Kidney (tissue), 14 donors: Measurements from ENCODE around the gene NRTN. TPM values are rescaled to one million over a fixed set of nuclear protein-coding genes. Genes with fewer than 3 reads are reported as not detected.
A peak's percentile ranks its signal among the peaks of the same experiment; 100 is the strongest.

Experiments
- DNase-seq, 5 donors: peaks; one replicate each; pipeline ENCODE4 v3.0.0-alpha.2; 2013 to 2020
- FAIRE-seq: peaks from 2 replicates; lab custom pipeline; 2012; peaks lifted over from hg19 to GRCh38; lab: Jason Lieb, UNC
- H3K27ac ChIP-seq, 2 donors: one replicate each; pipeline ENCODE4 v1.7.0; 2013; ENCODE audit warnings: low read depth in 2 of 2, low read length in 2 of 2, inconsistent platforms in 1 of 2
- H3K27me3 ChIP-seq: one replicate; pipeline ENCODE4 v1.7.1; 2013; ENCODE audit warnings: low read length, inconsistent platforms; ENCODE audit not compliant: control insufficient read depth, insufficient read depth
- H3K36me3 ChIP-seq, 3 donors: one replicate each; pipeline versions ENCODE4 v1.7.0 to v1.7.1; 2013; ENCODE audit warnings: low read length in 3 of 3, control low read depth in 1 of 3, inconsistent platforms in 1 of 3; ENCODE audit not compliant: insufficient read depth in 3 of 3, control insufficient read depth in 2 of 3
- H3K4me1 ChIP-seq, 3 donors: one replicate each; pipeline versions ENCODE4 v1.7.0 to v1.7.1; 2013; ENCODE audit warnings: low read length in 3 of 3, inconsistent platforms in 1 of 3, low read depth in 1 of 3; ENCODE audit not compliant: control insufficient read depth in 2 of 3, insufficient read depth in 2 of 3
- H3K4me3 ChIP-seq, 3 donors: one replicate each; pipeline versions ENCODE4 v1.7.0 to v1.8.1; 2013; ENCODE audit warnings: low read length in 3 of 3, control low read depth in 1 of 3, inconsistent platforms in 1 of 3
- H3K9ac ChIP-seq, 3 donors: one replicate each; pipeline versions ENCODE4 v1.7.0 to v1.7.1; 2013; ENCODE audit warnings: low read length in 3 of 3, control low read depth in 1 of 3, inconsistent platforms in 1 of 3
- H3K9me3 ChIP-seq, 3 donors: one replicate each; pipeline versions ENCODE4 v1.7.0 to v1.7.1; 2013; ENCODE audit warnings: low read length in 3 of 3, control low read depth in 1 of 3, inconsistent platforms in 1 of 3; ENCODE audit not compliant: control insufficient read depth in 2 of 3, insufficient read depth in 1 of 3
- CTCF ChIP-seq: IDR thresholded peaks from 3 replicates; pipeline ENCODE4 v1.5.1; 2012; ENCODE audit warnings: mild to moderate bottlenecking, moderate library complexity, borderline replicate concordance; ENCODE audit not compliant: insufficient read depth; ENCODE audit errors: extremely low read depth
- intact Hi-C: fragments of 100-400 bp; cut with DNase I; formaldehyde crosslinking; loops from one replicate; pipeline ENCODE4 v1.11.1; 2022
- polyA plus RNA-seq: library from polyadenylated mRNA; stranded (reverse); fragments of 350-450 nt; fragmentation: Illumina TruSeq; extraction: RNeasy Lipid Tissue Mini Kit (QIAGEN cat#74804); gene quantifications from one replicate; pipeline ENCODE4 v1.2.3, GENCODE V29; 2014; ENCODE audit warnings: low read depth, low replicate concordance; ENCODE audit not compliant: insufficient read depth
- total RNA-seq: library from RNA; stranded (reverse); fragmentation: NEBNext Ultra II Directional; extraction: Animal tissue kit (Norgen Biotek cat#: 25700); gene quantifications from one replicate; pipeline ENCODE4 v1.2.1, GENCODE V29; 2021
- donor health status: control.
- donor health status: control.
- donor health status: control.
- donor health status: control.
- donor health status: control.
- donor health status: DM: yes; HTN: yes; CAD: no.
- donor health status: Normal renal cell carcinoma (clear cell type).

NRTN gene
- total and polyA plus RNA-seq, 2 donors from 2014 or later, result 3.5 to 5.8 TPM

- no peak overlapping the region for H3K9ac ChIP-seq
- no peaks in the 10 kb centered on the region for H3K27me3 ChIP-seq
- peaks cover 0 to 8% (median 0%) of the 10 kb centered on the region in 3 donors for H3K4me1 ChIP-seq
- no peak overlapping the region for H3K4me3 ChIP-seq
- DNase-seq (no peak), FAIRE-seq (no peak)
- H3K36me3 ChIP-seq, result no peaks in the 10 kb centered on the region
- intact Hi-C loops, result loop anchor here (10.0 kb wide), 1 partner anchor 95 kb away; no protein-coding TSS in a partner anchor
- no peaks in the 10 kb centered on the region for H3K9me3 ChIP-seq
- H3K27ac ChIP-seq, result no peak overlapping the region
- TF ChIP-seq CTCF, result no peak
These were observed 5.3 kb upstream of the NRTN start for GRCh38 chr19:5799247-5800241.

GRCh38 chr19:5800361-5801270 is 4.3 kb upstream of the NRTN start:
- no peak for DNase-seq
- no peaks in the 10 kb centered on the region for H3K9me3 ChIP-seq
- no peak overlapping the region for H3K9ac ChIP-seq
- H3K4me3 ChIP-seq, result no peak overlapping the region
- H3K27ac ChIP-seq, result no peak overlapping the region
- H3K4me1 ChIP-seq, result peaks cover 0 to 10% (median 0%) of the 10 kb centered on the region in 3 donors
- H3K27me3 ChIP-seq, result no peaks in the 10 kb centered on the region
- H3K36me3 ChIP-seq, result no peaks in the 10 kb centered on the region
- intact Hi-C loops, result loop anchor here (10.0 kb wide), 1 partner anchor 94 kb away; no protein-coding TSS in a partner anchor
- FAIRE-seq, result no peak
- TF ChIP-seq CTCF, result no peak

- intact Hi-C loops, result loop anchor here (10.0 kb wide), 1 partner anchor 93 kb away; no protein-coding TSS in a partner anchor
These were observed 2.9 kb upstream of the NRTN start for GRCh38 chr19:5801796-5802619.

More at GRCh38 chr19:5801796-5802619, 2.9 kb upstream of the NRTN start:
- H3K27ac ChIP-seq, result no peak overlapping the region
- FAIRE-seq (no peak), DNase-seq (peak; percentile 73 to 92 (median 86))
- no peaks in the 10 kb centered on the region for H3K27me3 ChIP-seq
- H3K36me3 ChIP-seq, result no peaks in the 10 kb centered on the region
- no peak for TF ChIP-seq CTCF
- H3K9ac ChIP-seq, result no peak overlapping the region
- no peak overlapping the region for H3K4me3 ChIP-seq
- peaks cover 0 to 10% (median 0%) of the 10 kb centered on the region in 3 donors for H3K4me1 ChIP-seq
- no peaks in the 10 kb centered on the region for H3K9me3 ChIP-seq
